ENCODE measurements around the gene DDIT4. TPM values are rescaled to one million over a fixed set of nuclear protein-coding genes. Genes with fewer than 3 reads are reported as not detected.
A peak's percentile ranks its signal among the peaks of the same experiment; 100 is the strongest.

DDIT4 gene
- total and polyA plus RNA-seq, 2 of the 8 experiments (the other 6 are each of a cell fraction or from before 2014, with no cell fraction given), result 47.4 to 108 TPM

GRCh38 chr10:72273410-72274212 lies at the start of gene DDIT4 (continued):
- TF ChIP-seq CTCF (IDR thresholded peaks at IDR 0.05; ENCODE audit: control extremely low read depth in 1 of 3, insufficient read depth in 1 of 3, low read depth in 1 of 3, low read length in 3 of 3), result no peak
- no peak; the same call in 1 of the 2 replicates for TF ChIP-seq E2F6 (IDR thresholded peaks at IDR 0.05)
- peak; percentile 97 for TF ChIP-seq TBP (IDR thresholded peaks at IDR 0.05; ENCODE audit: low read depth, low read length)
- no peak for TF ChIP-seq JUND (IDR thresholded peaks at IDR 0.05; ENCODE audit: low read length)
- no peak for TF ChIP-seq SUZ12 (IDR thresholded peaks at IDR 0.05; ENCODE audit: low read length)
- no peak for TF ChIP-seq BCL11A (IDR thresholded peaks at IDR 0.05; ENCODE audit: low read depth in 2 of 2, low read length in 2 of 2)
- no peak for TF ChIP-seq CBX8 (IDR thresholded peaks at IDR 0.05; ENCODE audit: borderline replicate concordance, low read depth, low read length)
- TF ChIP-seq MAX (IDR thresholded peaks at IDR 0.05), result peak; percentile 45; the same call in 1 of the 2 replicates
- no peak for TF ChIP-seq ATF3 (IDR thresholded peaks at IDR 0.05; ENCODE audit: insufficient read depth, low read depth, low read length)
- TF ChIP-seq POLR2AphosphoS5 (IDR thresholded peaks at IDR 0.05; ENCODE audit: low read depth, low read length), result peak; percentile 99
- TF ChIP-seq NRF1 (IDR thresholded peaks at IDR 0.05; ENCODE audit: low read depth, low read length), result 0 out of 2 replicates have a peak, but pooled peaks have one; percentile 2
- peak in 1 of 2 experiments; percentile 33; a peak in 1 of 4 replicates for TF ChIP-seq HDAC2 (IDR thresholded peaks at IDR 0.05; ENCODE audit: borderline replicate concordance in 1 of 2, low read depth in 2 of 2, low read length in 2 of 2)
- TF ChIP-seq POU5F1 (IDR thresholded peaks at IDR 0.05; ENCODE audit: low read depth, low read length), result no peak
- peak in 1 of 2 experiments; percentile 55; a peak in 1 of 4 replicates for TF ChIP-seq SIN3A (conservative IDR thresholded peaks at IDR 0.05 in 1 of 2, IDR thresholded peaks at IDR 0.05 in 1 of 2; ENCODE audit: low read depth in 1 of 2, low read length in 2 of 2)
- TF ChIP-seq JUN (IDR thresholded peaks at IDR 0.05; ENCODE audit: low read depth, low read length), result no peak
- no peak for TF ChIP-seq GABPA (IDR thresholded peaks at IDR 0.05; ENCODE audit: borderline replicate concordance, insufficient read depth, low read length)
- no peak for TF ChIP-seq CHD2 (IDR thresholded peaks at IDR 0.05; ENCODE audit: low read length)
- 0 out of 2 replicates have a peak, but pooled peaks have one; percentile 50 for TF ChIP-seq RBBP5 (IDR thresholded peaks at IDR 0.05; ENCODE audit: borderline replicate concordance, low read depth, low read length)

Measured in H1 (cell line).